Measurements from ENCODE around the gene NUBP1. TPM values are rescaled to one million over a fixed set of nuclear protein-coding genes. Genes with fewer than 3 reads are reported as not detected.

Gene NUBP1
- total and polyA plus RNA-seq, 9 of the 15 experiments (the other 6 are each of a cell fraction or from before 2014, with no cell fraction given) = 17.2 to 55.1 (median 35.6) TPM

DNA sequence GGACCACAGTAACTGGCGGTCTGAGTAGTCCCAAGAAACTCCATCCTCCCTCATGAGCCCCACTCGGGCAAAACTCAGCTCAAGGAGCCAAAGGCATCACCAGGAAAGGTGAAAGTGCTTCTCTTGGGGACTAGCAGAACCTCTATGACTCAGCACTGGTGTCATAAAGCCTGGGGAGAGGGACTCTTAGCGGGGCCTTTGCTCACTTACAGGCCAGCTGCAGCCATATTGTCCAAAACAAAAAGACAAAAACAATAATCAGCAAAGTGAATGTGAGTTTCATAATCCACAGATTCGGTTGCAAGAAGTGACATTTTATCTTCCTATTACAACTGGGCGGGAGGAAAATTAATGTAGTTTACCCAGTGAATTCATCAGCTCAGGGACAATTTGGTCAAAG lies 48.8 kb upstream of the NUBP1 start, which contains the start of gene TEKT5:
TEKT5 (minus strand) TSS at position 101 of the 400 bp plus-strand sequence; CDS start at position 44, 57 bp downstream.
- no TSS peak for BruUV-seq (replicated peaks)
- WGBS (ENCODE audit: insufficient coverage, low coverage, missing lambda C conversion rate) = 2% methylated on average over 5 of the region's 5 CpGs
- Histone ChIP-seq H3K79me2 (ENCODE audit: control insufficient read depth, insufficient read depth, low read length) (no peaks in the 10 kb centered on the region), H3K9me3 (replicated peaks; ENCODE audit: control insufficient read depth, insufficient read depth, low read depth, low read length) (no peaks in the 10 kb centered on the region), H3K9ac (ENCODE audit: insufficient read depth in 1 of 2, low read depth in 2 of 2, low read length in 2 of 2) (no peak within 1 kb of the TSS), H2AFZ (ENCODE audit: low read depth, low read length) (no peak within 1 kb of the TSS), H3K36me3 (ENCODE audit: control insufficient read depth, insufficient read depth, low read length) (no peaks in the 10 kb centered on the region), H3K4me2 (ENCODE audit: insufficient read depth, low read length) (no peak within 1 kb of the TSS), H3K9me1 (ENCODE audit: control insufficient read depth, insufficient read depth, low read length) (no peaks in the 10 kb centered on the region), H3K27me3 (ENCODE audit: control insufficient read depth in 2 of 2, insufficient read depth in 2 of 2, low read length in 2 of 2) (peaks cover 27 to 40% of the 10 kb centered on the region in 2 experiments), H4K20me1 (replicated peaks; ENCODE audit: control insufficient read depth, insufficient read depth, low read length) (no peaks in the 10 kb centered on the region), H3K4me3 (no peak within 1 kb of the TSS), H3K27ac (ENCODE audit: extremely low read depth, low read depth, low read length) (no peak within 1 kb of the TSS), H3K4me1 (replicated peaks in 1 of 2; ENCODE audit: control insufficient read depth in 2 of 2, insufficient read depth in 2 of 2, low read length in 2 of 2) (peaks cover 0 to 4% of the 10 kb centered on the region in 2 experiments; a peak in 2 of 5 replicates)
- ATAC-seq = peak; percentile 54; the same call in 1 of the 3 replicates
- peak; percentile 23 for FAIRE-seq
- POLR2A ChIA-PET = interaction anchor here (0.7 kb wide), 1 partner anchor 11 kb away, joined by 3 read pairs; no protein-coding TSS in a partner anchor
- TF ChIP-seq C11orf30 (IDR thresholded peaks at IDR 0.05; ENCODE audit: low read depth) (peak; percentile 29), ZNF184 (CRISPR knock-in tag; IDR thresholded peaks at IDR 0.05) (no peak), TCF3 (CRISPR knock-in tag; IDR thresholded peaks at IDR 0.05) (no peak), NFYB (IDR thresholded peaks at IDR 0.05; ENCODE audit: extremely low read depth, insufficient read length) (no peak), RNF2 (IDR thresholded peaks at IDR 0.05) (no peak), KHSRP (IDR thresholded peaks at IDR 0.05) (no peak), NFE2 (IDR thresholded peaks at IDR 0.05; ENCODE audit: low read depth) (peak; percentile 37; the same call in 1 of the 2 replicates)
- TF ChIP-seq, protein P1, sequence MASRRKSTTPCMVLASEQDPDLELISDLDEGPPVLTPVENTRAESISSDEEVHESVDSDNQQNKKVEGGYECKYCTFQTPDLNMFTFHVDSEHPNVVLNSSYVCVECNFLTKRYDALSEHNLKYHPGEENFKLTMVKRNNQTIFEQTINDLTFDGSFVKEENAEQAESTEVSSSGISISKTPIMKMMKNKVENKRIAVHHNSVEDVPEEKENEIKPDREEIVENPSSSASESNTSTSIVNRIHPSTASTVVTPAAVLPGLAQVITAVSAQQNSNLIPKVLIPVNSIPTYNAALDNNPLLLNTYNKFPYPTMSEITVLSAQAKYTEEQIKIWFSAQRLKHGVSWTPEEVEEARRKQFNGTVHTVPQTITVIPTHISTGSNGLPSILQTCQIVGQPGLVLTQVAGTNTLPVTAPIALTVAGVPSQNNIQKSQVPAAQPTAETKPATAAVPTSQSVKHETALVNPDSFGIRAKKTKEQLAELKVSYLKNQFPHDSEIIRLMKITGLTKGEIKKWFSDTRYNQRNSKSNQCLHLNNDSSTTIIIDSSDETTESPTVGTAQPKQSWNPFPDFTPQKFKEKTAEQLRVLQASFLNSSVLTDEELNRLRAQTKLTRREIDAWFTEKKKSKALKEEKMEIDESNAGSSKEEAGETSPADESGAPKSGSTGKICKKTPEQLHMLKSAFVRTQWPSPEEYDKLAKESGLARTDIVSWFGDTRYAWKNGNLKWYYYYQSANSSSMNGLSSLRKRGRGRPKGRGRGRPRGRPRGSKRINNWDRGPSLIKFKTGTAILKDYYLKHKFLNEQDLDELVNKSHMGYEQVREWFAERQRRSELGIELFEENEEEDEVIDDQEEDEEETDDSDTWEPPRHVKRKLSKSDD (conservative IDR thresholded peaks at IDR 0.05; ENCODE audit: low read length) = no peak
- CTCF ChIA-PET (ENCODE audit: low intra/inter-chr PET ratio) = interaction anchor here (0.6 kb wide), 1 partner anchor 173 kb away, joined by 3 read pairs; no protein-coding TSS in a partner anchor
- intact Hi-C loops (cut with micrococcal nuclease) = no loop called here
- peak in 1 of 4 experiments; percentile 16 for DNase-seq (ENCODE audit: extremely low read depth in 1 of 4, low spot score in 3 of 4)
- in situ Hi-C loops (cut with MboI) = no loop called here

Measured in K562 (cell line).